Breast epithelium (tissue), 4 donors: ENCODE results near the gene CCDC106. TPM values are rescaled to one million over a fixed set of nuclear protein-coding genes. Genes with fewer than 3 reads are reported as not detected.

Experiments used
- DNase-seq, 2 donors: peaks; one replicate each; pipeline ENCODE4 v3.0.0-alpha.2; 2019; ENCODE audit warnings: low spot score in 2 of 2
- H3K27ac ChIP-seq, 2 donors: fragments of 200-600 bp; sonication (generic) in 1 of 2; one replicate each; pipeline ENCODE4 v1.5.1; 2016 to 2019; ENCODE audit warnings: mild to moderate bottlenecking in 1 of 2
- H3K27me3 ChIP-seq, 2 donors: fragments of 200-600 bp; sonication (generic) in 1 of 2; one replicate each; pipeline versions ENCODE4 v1.5.1 to v1.6.0; 2017 to 2019; ENCODE audit warnings: control low read depth in 1 of 2, mild to moderate bottlenecking in 1 of 2
- H3K36me3 ChIP-seq: fragments of 200-600 bp; one replicate; pipeline ENCODE4 v1.5.1; 2019
- H3K4me1 ChIP-seq, 2 donors: fragments of 200-600 bp; sonication (generic); one replicate each; pipeline ENCODE4 v1.5.1; 2016 to 2019; ENCODE audit warnings: control low read depth in 1 of 2
- H3K4me3 ChIP-seq, 3 donors: fragments of 200-600 bp; sonication (generic); 1 replicate in 2 of 3; 2 replicates in 1 of 3; pipeline ENCODE4 v1.5.1; 2016 to 2019; ENCODE audit warnings: mild to moderate bottlenecking in 3 of 3, moderate library complexity in 2 of 3
- H3K9me3 ChIP-seq, 2 donors: fragments of 200-600 bp; sonication (generic) in 1 of 2; one replicate each; pipeline ENCODE4 v1.5.1; 2016 to 2019; ENCODE audit warnings: control low read depth in 1 of 2
- POLR2A ChIP-seq: fragments of 450-650 bp; IDR thresholded peaks from one replicate; pipeline ENCODE4 v1.6.1; 2016; ENCODE audit warnings: antibody characterized with exemption, mild to moderate bottlenecking, moderate library complexity
- POLR2AphosphoS5 ChIP-seq, 3 donors: sonication (generic); formaldehyde crosslinking; IDR thresholded peaks; one replicate each; pipeline ENCODE4 v1.6.1; 2017; ENCODE audit warnings: antibody characterized with exemption in 3 of 3
- intact Hi-C: fragments of 100-400 bp; cut with DNase I; formaldehyde crosslinking; loops from one replicate; pipeline ENCODE4 v1.15.1; 2023; ENCODE audit warnings: low total_unique reads
- total RNA-seq, 3 donors: library from RNA; depleted of rRNA; stranded (reverse); fragments of >200 nt; gene quantifications; one replicate each; pipeline ENCODE4 v1.1.0, GENCODE V29; 2016
- TF ChIP-seq, protein P1 (sequence below), 3 donors: fragments of 450-650 bp; IDR thresholded peaks; one replicate each; pipeline ENCODE4 v1.5.1; 2016 to 2017; ENCODE audit warnings: antibody characterized with exemption in 3 of 3, mild to moderate bottlenecking in 3 of 3, moderate library complexity in 3 of 3

CCDC106 gene
- total RNA-seq, 3 donors from 2014 or later, result 7.9 to 10.5 (median 10.2) TPM

DNA sequence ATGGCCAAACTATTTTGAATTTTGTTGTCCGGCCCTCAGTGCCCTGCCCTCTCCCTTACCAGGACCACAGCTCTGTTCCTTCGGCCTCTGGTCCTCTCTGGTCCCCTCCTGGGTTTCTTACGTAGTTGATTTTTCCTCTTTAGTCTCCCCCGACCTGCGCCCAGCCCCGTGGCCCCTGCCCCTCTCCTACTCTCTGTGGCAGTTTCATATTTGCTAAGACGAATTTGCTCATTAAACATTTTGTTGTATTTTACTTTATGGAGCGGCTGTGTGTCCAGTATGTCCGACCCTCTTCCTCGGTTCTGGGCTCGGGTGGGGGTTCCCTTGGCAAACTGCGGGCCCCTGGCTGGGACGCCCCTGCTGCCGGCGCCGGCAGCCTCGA, 26.4 kb downstream of the CCDC106 start:
- no peak for DNase-seq
- H3K4me1 ChIP-seq, result peaks cover 0 to 26% of the 10 kb centered on the region in 2 donors
- peaks cover 12% of the 10 kb centered on the region for H3K36me3 ChIP-seq
- H3K4me3 ChIP-seq, result peak overlapping the region; percentile 77 to 100 (median 98)
- intact Hi-C loops, result no loop called here
- no peaks in the 10 kb centered on the region for H3K27me3 ChIP-seq
- H3K27ac ChIP-seq, result peak overlapping the region; percentile 91 to 96
- H3K9me3 ChIP-seq, result no peaks in the 10 kb centered on the region
- no peak for TF ChIP-seq POLR2AphosphoS5 (IDR thresholded peaks at IDR 0.05)
- no peak for TF ChIP-seq POLR2A
- TF ChIP-seq, protein P1, sequence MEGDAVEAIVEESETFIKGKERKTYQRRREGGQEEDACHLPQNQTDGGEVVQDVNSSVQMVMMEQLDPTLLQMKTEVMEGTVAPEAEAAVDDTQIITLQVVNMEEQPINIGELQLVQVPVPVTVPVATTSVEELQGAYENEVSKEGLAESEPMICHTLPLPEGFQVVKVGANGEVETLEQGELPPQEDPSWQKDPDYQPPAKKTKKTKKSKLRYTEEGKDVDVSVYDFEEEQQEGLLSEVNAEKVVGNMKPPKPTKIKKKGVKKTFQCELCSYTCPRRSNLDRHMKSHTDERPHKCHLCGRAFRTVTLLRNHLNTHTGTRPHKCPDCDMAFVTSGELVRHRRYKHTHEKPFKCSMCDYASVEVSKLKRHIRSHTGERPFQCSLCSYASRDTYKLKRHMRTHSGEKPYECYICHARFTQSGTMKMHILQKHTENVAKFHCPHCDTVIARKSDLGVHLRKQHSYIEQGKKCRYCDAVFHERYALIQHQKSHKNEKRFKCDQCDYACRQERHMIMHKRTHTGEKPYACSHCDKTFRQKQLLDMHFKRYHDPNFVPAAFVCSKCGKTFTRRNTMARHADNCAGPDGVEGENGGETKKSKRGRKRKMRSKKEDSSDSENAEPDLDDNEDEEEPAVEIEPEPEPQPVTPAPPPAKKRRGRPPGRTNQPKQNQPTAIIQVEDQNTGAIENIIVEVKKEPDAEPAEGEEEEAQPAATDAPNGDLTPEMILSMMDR (IDR thresholded peaks at IDR 0.05), result no peak

- DNase-seq, result peak; percentile 91 to 96
- peaks cover 0 to 26% of the 10 kb centered on the region in 2 donors for H3K4me1 ChIP-seq
- H3K36me3 ChIP-seq, result peaks cover 6% of the 10 kb centered on the region
- intact Hi-C loops, result no loop called here
- H3K27ac ChIP-seq, result peak within 1 kb of the TSS; percentile 91 to 96
- TF ChIP-seq, protein P1 (IDR thresholded peaks at IDR 0.05), result no peak
- TF ChIP-seq POLR2A, result no peak
- peak; percentile 61 to 87 (median 63) for TF ChIP-seq POLR2AphosphoS5 (IDR thresholded peaks at IDR 0.05)
- peak within 1 kb of the TSS; percentile 77 to 100 (median 98) for H3K4me3 ChIP-seq
- no peaks in the 10 kb centered on the region for H3K27me3 ChIP-seq
- H3K9me3 ChIP-seq, result no peaks in the 10 kb centered on the region
Measured at GRCh38 chr19:55674841-55675660, 27.0 kb downstream of the CCDC106 start, which contains the start of gene EPN1. TSS of gene EPN1 (plus strand) at chr19:55675226. CDS start at chr19:55678628, 3,402 bp downstream.

- H3K27me3 ChIP-seq, result no peaks in the 10 kb centered on the region
- peaks cover 11% of the 10 kb centered on the region for H3K36me3 ChIP-seq
- peaks cover 0 to 26% of the 10 kb centered on the region in 2 donors for H3K4me1 ChIP-seq
Measured at GRCh38 chr19:55675661-55676354, 27.8 kb downstream of the CCDC106 start.

DNA sequence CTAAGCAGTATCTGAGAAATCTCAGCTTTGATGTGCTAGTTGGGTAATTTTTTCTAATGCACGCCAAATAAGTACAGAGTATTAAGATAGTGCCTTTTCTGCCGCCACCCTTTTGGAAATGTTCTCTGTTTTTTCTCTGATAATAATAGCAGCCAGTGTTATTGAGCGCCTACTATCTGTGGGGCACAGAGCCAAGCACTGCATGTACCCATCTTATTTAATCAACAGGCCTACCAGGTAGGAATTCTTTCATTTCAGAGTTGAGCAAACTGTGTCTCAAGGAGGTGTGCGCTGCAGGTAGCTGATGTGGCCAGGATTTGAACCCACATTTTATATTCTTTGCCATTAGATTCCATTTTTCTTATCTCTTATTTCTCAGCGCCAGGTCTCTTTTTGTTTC, 28.4 kb downstream of the CCDC106 start:
- H3K27ac ChIP-seq, result no peak overlapping the region

More at GRCh38 chr19:55675661-55676354, 27.8 kb downstream of the CCDC106 start:
- TF ChIP-seq POLR2A (no peak), POLR2AphosphoS5 (IDR thresholded peaks at IDR 0.05) (no peak)
- TF ChIP-seq, protein P1 (IDR thresholded peaks at IDR 0.05), result no peak
- intact Hi-C loops, result no loop called here
- peak overlapping the region; percentile 91 to 96 for H3K27ac ChIP-seq
- DNase-seq, result no peak
- H3K4me3 ChIP-seq, result peak overlapping the region; percentile 77 to 100 (median 98)
- H3K9me3 ChIP-seq, result no peaks in the 10 kb centered on the region

More for the DNA sequence above, 28.4 kb downstream of the CCDC106 start:
- H3K36me3 ChIP-seq, result peaks cover 11% of the 10 kb centered on the region
- H3K27me3 ChIP-seq, result no peaks in the 10 kb centered on the region
- TF ChIP-seq POLR2A, result no peak
- no peak for TF ChIP-seq POLR2AphosphoS5 (IDR thresholded peaks at IDR 0.05)
- TF ChIP-seq, protein P1 (IDR thresholded peaks at IDR 0.05), result no peak
- H3K9me3 ChIP-seq, result no peaks in the 10 kb centered on the region
- peaks cover 0 to 26% of the 10 kb centered on the region in 2 donors for H3K4me1 ChIP-seq
- DNase-seq, result no peak
- H3K4me3 ChIP-seq, result peak overlapping the region in 2 of 3 donors; percentile 98 to 100
- intact Hi-C loops, result no loop called here
